GF-D8 (cell line): ENCODE measurements around the gene SRGAP2.
A peak's percentile ranks its signal among the peaks of the same experiment; 100 is the strongest.
"Not testable (repeated sequence)": the region's sequence is repeated elsewhere in the genome, so short reads cannot be mapped to it uniquely, and the experiment has no call there.

Experiments
- DNase-seq: peaks from one replicate; lab custom pipeline; 2025; lab: John Stamatoyannopoulos, UW

Gene SRGAP2

DNA sequence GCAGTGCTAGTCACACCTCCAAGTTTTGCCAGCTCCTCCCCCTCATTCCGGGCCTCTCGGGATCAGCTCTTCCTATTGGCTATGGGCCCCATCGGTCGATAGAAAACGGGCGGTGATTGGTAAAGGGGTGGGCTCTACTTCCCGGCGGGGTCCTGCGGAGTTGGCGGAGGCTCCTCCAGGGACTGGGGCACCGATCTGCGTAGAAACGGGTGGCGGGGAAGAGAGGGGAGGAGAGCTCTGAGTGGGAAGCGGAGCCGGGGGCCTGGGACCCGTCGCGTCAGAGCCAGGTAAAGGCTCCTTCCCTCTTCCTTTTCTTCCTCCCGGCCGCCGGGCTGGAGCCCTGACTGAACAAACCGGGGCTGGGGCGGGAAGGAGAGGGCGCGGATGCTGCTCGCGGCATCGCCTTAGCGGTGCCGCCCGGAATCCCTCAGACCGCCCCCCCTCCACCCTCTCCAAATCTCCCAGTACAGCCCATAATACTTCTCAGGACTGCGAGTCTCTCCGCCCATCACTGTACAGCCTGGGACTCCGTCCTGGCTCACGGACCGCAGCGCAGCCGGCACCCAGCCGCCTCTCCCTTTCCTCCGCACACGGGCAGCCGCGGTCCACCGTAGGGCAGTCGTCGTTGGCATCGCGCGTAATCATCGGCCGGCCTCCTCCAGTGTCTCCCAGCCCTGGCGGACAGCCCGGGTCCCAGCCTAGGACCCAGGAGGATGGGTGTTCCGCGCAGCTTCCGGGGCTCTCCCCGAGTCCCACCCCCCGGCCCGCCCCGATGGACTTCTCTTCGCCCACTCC, at the start of gene SRGAP2:
SRGAP2 (plus strand) TSS at position 178 of the 795 bp plus-strand sequence. CDS start 2,430 bp downstream, outside the sequence.
- DNase-seq = peak; percentile 3

GRCh38 chr1:206167350-206168029, 35.9 kb upstream of the SRGAP2 start:
- not testable (repeated sequence) for DNase-seq

- not testable (repeated sequence) for DNase-seq
These were observed 33.5 kb upstream of the SRGAP2 start for GRCh38 chr1:206169794-206170193.

GRCh38 chr1:206173110-206173719, 30.1 kb upstream of the SRGAP2 start:
- not testable (repeated sequence) for DNase-seq

DNA sequence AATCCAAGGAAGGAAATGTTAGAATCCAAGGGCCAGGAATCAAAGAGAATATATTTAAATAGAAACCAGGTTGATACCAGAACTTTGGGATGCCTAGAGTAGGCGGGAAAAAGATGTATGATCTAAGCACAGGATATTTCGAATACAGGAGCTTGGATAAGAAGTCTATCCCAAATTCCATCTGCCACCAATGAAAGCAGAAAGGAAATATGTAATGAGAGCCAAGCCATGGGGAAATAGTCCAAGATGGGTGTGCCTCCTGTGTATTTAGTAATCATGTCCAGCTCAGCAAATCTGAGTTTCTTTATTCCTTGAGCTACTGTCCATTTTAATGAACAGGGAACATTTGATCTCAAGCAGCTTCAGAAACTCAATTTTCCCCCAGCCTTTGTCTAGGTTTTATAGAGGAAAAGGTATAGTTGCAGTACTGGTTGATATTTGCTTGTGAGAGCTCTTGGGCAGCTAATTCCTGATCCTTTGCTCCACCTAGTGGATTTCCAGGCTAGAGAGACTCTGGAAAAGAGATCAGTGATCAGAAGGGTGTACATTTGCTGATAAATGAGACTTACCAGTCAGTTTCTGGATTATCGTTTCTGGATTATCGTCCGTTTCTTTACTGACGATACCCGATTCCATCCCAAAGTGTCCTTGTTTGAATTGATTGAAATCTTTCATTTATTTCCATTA, 29.0 kb upstream of the SRGAP2 start:
- not testable (repeated sequence) for DNase-seq

- peak; percentile 0 for DNase-seq
These were observed 27.8 kb upstream of the SRGAP2 start for GRCh38 chr1:206175459-206176113.

- not testable (repeated sequence) for DNase-seq
These were observed 27.2 kb upstream of the SRGAP2 start for GRCh38 chr1:206176114-206176502.

DNA sequence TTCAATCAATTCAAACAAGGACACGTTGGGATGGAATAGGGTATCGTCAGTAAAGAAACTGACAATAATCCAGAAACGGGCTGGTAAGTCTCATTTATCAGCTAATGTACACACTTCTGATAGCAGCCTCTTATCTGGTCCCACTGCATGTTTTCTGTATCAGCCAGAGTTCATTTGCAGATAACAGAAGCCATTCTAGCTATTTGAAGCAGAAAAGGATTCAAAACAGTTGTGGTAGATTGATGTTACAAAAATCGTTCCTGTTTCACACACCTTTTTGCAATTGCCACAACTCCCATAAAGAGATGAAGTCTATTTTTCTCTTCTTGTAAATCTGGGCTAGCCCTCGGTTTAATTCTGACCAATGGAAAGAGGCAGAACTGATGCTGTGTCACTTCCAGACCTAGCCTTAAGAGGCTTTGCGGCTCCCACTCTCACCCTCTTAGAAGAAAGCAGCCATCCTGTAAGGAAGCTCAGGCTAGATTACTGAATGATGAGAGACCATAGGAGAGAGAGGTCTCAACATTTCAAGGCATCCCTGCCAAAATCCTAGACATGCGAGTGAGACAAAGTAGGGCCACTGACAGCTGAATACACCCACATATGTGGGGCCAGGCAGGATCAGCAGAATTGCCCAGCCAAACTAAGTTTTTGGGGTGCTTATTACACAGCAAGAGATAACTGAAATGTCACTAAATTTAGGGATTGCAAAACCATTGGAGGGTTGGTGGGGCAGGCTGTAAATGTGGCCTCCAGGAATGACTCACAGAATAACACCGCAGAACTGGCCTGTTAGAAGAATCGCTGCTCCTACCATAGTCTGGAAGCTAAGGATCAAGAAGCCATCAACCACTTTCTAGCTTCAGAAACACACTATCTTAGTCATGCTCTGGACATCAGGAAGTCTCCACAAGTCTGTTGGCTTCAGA, 25.0 kb upstream of the SRGAP2 start:
- DNase-seq = not testable (repeated sequence)

- DNase-seq = not testable (repeated sequence)
These were observed 23.7 kb upstream of the SRGAP2 start for GRCh38 chr1:206179666-206180065.

- peak; percentile 2 for DNase-seq
These were observed 20.7 kb upstream of the SRGAP2 start for GRCh38 chr1:206182368-206183317.

DNA sequence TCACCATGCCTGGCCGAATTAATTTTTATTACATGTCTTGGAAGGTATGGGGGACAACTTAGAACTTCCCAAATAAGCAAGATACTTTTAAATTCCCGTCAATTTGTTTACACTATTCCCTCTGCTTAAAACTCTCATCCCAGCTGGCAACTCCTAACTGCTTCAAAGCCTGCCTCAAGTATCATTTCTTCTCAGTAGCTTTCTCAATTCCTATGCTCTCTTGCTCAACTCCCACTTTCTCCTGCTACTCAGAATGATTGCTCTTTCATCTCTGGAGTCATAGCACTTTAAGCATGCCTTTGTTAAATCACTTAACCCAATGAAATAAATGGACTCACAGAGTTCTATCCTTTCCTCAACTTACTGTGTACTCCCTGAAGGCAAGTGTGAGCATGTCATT, 19.6 kb upstream of the SRGAP2 start:
- DNase-seq = not testable (repeated sequence)

DNA sequence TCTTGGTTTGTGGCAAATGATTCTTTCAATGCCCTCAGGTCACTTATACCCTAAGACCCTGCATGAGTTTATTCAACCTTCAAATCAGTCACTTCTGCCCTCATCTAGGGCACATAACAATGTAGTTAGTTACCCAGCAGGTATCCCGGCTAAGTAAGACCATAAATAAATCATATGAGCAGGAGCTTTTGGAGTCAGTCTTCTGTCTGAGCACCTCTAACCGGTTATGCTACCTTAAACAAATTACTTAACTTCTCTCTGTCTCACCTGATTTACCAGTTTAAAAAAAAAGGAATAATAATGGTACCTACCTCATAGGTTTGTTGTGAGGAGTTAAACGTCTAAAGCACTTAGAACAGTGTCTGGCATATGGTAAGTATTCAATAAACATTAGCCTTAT, 17.6 kb upstream of the SRGAP2 start:
- DNase-seq = not testable (repeated sequence)

GRCh38 chr1:206186826-206187225, 16.5 kb upstream of the SRGAP2 start:
- not testable (repeated sequence) for DNase-seq

- not testable (repeated sequence) for DNase-seq
These were observed 8.2 kb upstream of the SRGAP2 start for GRCh38 chr1:206195182-206195581.

- DNase-seq = not testable (repeated sequence)
These were observed 6.5 kb upstream of the SRGAP2 start for GRCh38 chr1:206196748-206197424.

DNA sequence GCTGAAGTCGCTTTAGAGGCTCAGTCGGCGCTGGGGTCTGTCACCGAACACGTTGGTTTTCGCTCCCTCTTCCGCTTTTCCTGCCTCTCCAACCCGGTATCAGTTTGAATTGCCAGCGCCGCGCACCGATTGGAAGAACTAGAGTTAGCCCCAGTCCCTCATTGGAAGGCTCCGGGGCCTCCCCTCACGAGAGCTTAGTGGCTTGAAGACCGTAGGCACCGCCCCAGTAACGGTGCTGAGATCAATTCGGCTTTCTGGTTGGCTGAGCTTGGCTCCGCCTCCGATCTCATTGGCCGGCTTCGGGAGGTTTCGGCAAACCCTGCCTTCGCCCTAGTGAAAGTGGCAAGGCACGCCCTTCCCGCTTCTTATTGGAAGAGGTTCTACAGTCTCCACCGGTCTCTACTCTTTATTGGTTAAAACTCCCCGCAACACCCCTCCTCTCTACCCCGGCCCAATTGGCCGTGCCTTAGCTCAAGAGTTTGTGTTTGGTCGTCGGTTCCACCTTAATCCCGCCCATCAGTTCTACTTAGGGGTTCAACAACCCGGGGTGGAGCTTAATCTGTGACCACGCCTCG, 465 bp upstream of the SRGAP2 start, which contains the start of gene FAM72A:
FAM72A (minus strand) TSS at position 51 of the 575 bp plus-strand sequence. CDS start 814 bp downstream, outside the sequence.
- peak; percentile 99 for DNase-seq

DNA sequence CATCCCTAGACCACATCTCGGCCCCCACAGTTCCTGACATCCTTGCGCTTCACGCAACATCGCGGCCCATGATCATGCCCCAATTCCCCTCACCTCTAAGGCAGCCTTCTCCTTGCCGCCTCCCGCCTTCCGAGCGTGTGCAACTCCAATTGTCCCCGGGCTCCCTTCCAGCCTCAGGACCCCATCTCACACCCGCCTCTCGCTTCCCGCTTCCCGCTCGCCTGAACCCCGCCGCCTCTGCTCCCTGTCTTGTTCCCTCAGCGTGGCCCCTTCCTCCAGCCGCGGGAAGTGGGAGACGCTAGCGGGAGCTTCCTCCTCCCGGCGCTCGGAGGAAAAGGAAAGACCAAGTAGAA, 794 bp downstream of the SRGAP2 start:
- DNase-seq = not testable (repeated sequence)

DNA sequence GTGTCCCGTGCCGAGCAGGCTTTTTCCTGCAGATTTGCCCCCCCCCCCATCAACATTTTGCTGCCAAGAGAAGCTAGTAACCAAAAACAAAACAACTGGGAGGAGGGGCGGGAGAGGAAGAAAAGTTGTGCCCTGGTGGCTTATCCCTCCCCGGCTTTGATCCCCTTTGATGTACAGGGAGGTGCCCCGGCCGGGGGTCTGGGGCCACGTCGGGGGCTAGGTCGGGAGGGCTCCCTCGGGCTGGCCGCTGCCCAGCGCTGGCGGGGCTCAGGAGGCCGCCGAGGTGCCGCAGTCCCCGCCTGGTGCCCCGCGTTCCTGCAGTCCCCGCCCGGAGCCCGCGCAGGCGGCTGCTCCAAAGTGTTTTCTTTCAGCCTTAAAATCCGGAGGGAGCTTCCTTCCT, 1.5 kb downstream of the SRGAP2 start:
- not testable (repeated sequence) for DNase-seq
